GM21825 (cell line): ENCODE measurements around the gene VWA5A.
"Not testable (repeated sequence)": the region's sequence is repeated elsewhere in the genome, so short reads cannot be mapped to it uniquely, and the experiment has no call there.

ENCODE experiments used
- ATAC-seq: cut with Tn5 transposase; IDR thresholded peaks from one replicate; pipeline ENCODE4 v1.9.1; 2021; ENCODE audit warnings: mild to moderate bottlenecking, moderate library complexity; ENCODE audit not compliant: unreplicated experiment

The VWA5A gene

DNA sequence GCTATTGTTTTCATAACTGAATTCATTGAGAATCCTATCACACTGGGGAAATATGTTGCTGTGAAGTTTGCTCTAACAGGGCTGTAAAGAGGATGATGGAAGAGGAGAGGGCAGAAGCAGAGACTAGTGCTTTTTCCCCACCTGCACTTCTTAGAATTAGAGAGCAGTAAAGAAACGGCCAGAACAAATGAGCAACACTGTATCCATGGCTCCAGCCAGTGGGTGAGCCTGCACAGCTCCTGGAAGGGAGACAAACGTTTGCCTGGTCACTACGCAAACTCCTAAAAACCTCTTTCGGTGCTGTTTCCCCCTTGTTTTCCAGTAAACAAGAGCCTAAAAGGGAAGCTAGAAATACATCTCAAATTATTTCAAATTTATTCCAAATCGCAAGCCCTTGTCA, 45.7 kb downstream of the VWA5A start:
- no peak for ATAC-seq

DNA sequence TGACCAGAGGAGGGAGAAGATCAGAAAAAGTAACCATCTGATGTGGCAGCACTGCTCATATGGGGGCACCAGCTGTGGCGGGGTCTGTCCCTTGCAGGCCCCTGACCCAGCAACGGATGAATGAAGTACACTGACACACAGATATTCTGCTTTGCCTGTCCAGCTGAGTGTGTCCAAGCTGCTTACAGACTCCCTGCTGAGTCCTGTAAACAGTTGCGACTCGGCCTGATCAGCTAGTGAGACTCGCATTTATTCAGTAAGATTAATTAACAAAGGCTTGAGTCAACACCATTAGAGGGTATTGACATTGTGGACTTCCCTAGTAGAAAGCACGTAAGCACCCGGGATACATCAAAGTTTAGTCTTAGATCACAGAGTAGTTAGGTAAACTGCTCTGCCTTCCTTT, 52.6 kb downstream of the VWA5A start:
- ATAC-seq = no peak

GRCh38 chr11:124168796-124169195, 53.5 kb downstream of the VWA5A start:
- no peak for ATAC-seq

GRCh38 chr11:124170315-124170714, 55.1 kb downstream of the VWA5A start:
- not testable (repeated sequence) for ATAC-seq

DNA sequence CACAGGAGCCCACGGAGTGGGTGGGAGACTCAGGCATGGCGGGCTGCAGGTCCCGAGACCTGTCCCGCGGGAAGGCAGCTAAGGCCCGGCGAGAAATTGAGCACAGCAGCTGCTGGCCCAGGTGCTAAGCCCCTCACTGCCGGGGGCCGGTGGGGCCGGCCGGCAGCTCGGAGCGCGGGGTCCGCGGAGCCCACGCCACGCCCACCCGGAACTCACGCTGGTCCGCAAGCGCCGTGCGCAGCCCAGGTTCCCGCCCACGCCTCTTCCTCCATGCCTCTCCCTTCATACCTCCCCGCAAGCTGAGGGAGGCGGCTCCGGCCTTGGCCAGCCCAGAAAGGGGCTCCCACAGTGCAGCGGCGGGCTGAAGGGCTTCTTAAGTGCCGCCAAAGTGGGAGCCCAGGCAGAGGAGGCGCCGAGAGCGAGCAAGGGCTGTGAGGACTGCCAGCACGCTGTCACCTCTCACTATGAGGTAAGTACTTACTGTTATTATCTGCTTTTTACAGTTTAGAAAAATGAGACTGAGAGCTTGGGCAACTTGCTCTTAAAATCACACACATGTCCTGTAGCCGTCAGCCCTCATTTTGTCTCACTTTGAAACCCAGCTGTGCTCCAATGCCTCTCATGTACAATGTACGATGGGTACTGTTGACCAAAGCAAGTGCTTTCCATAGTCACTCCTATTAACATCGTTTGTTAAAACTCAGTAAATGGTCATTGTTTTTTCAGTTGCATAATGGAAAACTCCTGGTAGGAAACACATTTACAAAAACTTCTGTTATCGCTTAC, 55.7 kb downstream of the VWA5A start:
- ATAC-seq = no peak

GRCh38 chr11:124172101-124172500, 56.9 kb downstream of the VWA5A start:
- ATAC-seq = no peak

DNA sequence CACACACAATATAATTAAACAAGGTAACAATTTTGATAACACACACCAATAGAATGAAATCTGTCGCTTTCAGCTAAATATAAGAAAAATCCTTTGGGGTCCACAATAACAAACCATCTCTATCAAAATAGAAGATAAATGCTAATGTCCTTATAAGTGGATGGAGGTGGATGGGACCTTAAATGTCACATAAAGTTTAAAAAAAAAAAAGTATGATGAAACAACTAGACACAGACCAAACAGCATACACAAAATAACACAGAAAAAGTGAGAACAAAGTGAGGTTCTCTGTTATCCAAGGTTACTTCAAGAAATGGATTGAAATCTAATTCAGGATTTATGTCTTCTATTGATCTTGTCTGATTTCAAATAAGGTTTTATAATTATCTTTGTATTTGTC, 57.3 kb downstream of the VWA5A start:
- ATAC-seq = no peak

DNA sequence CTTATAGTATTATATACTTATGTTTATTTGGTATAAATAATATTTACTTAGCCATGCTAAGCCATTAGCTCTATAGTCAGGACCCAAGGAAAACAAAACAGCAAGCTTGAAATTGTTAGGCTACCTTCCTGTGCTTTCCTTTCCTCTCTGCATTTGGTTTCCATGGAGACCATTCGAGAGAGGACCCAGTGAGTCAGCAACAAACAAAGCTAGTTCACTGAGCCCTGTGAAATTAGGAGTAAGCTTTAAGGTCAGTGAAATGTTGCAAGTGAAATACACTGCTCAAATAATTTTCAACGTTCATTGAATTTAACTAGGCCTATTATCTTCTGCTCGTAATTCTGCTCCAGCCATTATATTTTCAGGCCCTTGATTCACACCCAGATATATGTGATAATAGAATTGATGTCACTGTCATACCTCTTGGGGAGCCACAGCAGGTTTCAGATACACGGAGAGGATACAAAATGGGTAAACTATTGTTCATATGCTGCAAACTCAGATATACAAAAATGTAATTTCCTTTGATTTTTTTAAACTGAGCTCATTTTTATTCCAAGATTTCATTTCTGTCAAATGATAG, 58.8 kb downstream of the VWA5A start:
- no peak for ATAC-seq

DNA sequence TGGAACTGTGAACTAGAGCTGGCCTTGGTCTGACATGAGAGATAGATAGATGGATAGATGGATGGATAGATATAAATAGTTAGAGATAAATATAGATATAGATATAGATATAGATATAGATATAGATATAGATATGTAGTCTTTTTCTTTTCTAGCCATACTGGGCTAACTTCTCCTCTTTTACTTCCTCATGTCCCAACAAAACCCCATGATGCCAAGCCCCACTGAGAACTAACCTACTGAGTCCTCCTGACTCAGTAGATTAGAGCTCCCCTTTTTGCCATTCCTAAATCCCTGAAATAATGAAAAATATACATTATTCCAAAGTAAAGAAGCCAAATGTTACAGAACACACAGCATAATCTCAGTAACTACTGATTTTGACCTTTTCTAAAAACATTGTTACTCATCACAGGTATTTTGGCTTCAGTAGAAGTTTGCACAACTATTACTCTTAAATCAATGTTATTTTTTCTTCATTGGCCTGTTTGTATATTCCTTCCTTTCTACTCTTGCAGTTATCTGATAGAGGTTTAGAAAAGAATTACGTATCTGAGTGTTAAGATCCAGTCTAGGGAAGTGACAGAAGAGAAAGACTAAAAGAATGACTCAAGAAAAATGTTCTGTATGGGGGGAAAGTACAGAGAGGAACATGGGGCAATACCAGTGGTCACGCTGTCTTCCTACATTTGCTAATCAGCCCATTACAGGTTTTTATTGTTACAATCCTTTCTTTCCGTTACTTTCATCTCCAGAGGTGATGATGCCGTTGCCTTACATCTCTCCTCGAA, 61.9 kb downstream of the VWA5A start:
- ATAC-seq = no peak

- no peak for ATAC-seq
Observed at GRCh38 chr11:124179310-124179709, 64.1 kb downstream of the VWA5A start.

DNA sequence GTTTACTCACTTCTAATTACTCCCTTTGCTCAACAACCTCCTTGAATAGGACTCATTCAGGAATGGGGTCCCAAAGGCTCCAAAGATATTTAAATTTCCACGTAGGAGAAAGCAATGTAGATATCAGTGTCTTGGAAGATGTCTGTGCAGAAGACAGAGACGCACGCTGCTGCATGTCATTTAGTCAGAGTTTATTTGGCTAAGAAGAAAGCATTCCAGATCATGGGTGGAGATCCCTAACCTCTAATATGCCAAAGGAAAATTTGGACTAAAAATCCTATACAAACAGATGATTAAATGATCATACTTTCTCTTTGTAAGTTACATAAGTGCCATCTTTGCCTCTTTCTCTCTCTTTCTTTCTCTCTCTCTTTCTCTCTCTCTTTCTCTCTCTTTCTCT, 67.8 kb downstream of the VWA5A start, which contains the start of gene OR10D3:
Gene OR10D3 (plus strand): TSS at position 278 of the 400 bp plus-strand sequence. CDS start 1,925 bp downstream, outside the sequence.
- no peak for ATAC-seq

GRCh38 chr11:124190298-124191139, 75.3 kb downstream of the VWA5A start:
- ATAC-seq = no peak

DNA sequence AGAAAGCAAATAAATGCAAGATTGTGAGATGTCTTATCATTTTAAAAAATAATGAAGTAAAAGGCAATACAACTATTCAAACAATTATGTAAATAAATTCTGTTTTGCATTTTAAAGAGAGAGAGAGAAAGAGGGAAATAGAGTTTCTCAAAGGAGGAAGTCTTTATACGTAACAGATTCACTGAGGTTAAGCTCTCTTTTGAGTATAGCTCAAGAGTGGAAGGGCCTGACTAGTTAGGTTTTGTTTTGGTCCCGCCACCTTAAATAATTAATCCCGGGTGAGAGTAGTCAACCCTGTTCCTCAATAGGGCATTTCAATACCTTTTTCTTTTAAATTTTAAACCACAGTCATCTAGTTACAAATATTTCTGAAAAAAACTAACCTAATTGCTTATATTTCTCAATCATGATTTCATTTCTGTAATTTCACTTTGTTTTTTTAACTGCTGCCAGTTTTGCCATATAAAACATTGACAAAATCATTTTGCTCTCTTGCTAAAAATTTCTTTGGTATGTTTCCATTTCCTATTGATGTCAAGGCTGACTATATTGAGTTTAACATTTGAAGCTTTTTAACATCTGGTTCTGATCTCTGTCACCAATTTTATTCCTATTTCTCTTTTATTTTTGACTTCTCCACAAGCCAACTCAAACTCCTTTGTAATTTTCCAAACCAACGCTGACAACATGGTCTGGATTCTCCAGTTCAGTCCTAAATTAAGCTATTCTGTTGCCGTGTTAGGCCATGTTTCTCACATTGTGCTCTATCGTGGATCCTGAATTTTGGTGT, 78.2 kb downstream of the VWA5A start:
- ATAC-seq = no peak

- ATAC-seq = no peak
Observed at GRCh38 chr11:124194293-124195188, 79.3 kb downstream of the VWA5A start.

DNA sequence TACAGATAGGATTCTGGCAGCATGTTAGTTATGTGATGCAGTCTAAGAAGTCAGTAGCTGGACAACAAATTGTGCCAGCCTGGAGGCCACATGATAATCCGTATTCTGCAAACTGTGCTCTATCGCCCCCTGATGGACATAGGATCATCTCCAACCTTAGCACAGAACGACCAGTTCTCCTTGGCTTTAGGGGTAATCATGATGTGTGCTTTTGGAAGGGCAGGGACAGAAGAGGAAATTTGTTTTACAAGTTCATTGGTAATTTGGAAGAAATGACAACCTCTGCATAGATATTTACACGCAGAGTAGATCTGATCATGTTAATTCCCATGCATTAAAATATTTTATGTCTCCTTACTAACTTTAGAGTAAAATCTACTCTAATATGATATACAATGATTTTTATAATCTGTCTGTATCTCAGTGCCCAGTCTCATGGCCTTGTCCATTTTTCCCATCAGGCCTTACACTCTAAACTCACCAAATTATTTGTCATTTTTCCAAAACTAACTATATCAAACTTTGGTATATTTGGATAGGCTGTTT, 80.0 kb downstream of the VWA5A start:
- peak; percentile 86 for ATAC-seq
